Liver (tissue), 9 donors: ENCODE data around the gene HBZ. TPM values are rescaled to one million over a fixed set of nuclear protein-coding genes. Genes with fewer than 3 reads are reported as not detected.
"Not testable (repeated sequence)": the region's sequence is repeated elsewhere in the genome, so short reads cannot be mapped to it uniquely, and the experiment has no call there.

Experiments
- DNase-seq: peaks from one replicate; pipeline ENCODE4 v3.0.0-alpha.2; 2017; ENCODE audit warnings: low spot score
- H3K27ac ChIP-seq, 2 donors: one replicate each; pipeline ENCODE4 v1.7.0; 2013; ENCODE audit warnings: inconsistent platforms in 2 of 2, low read length in 2 of 2, control low read depth in 1 of 2, low read depth in 1 of 2, mild to moderate bottlenecking in 1 of 2
- H3K27me3 ChIP-seq, 4 donors: one replicate each; pipeline versions ENCODE4 v1.6.1 to v1.7.0; 2013; ENCODE audit warnings: low read length in 3 of 4, inconsistent platforms in 1 of 4, mild to moderate bottlenecking in 1 of 4, moderate library complexity in 1 of 4; ENCODE audit not compliant: control insufficient read depth in 4 of 4, insufficient read depth in 4 of 4
- H3K36me3 ChIP-seq, 4 donors: one replicate each; pipeline versions ENCODE4 v1.6.1 to v1.7.0; 2013; ENCODE audit warnings: low read length in 3 of 4, mild to moderate bottlenecking in 3 of 4, low read depth in 1 of 4, moderate library complexity in 1 of 4; ENCODE audit not compliant: control insufficient read depth in 4 of 4, insufficient read depth in 3 of 4
- H3K4me1 ChIP-seq, 4 donors: one replicate each; pipeline versions ENCODE4 v1.6.1 to v1.7.0; 2013; ENCODE audit warnings: low read length in 3 of 4, mild to moderate bottlenecking in 3 of 4, moderate library complexity in 1 of 4; ENCODE audit not compliant: control insufficient read depth in 4 of 4, insufficient read depth in 4 of 4
- H3K4me3 ChIP-seq, 3 donors: one replicate each; pipeline versions ENCODE4 v1.6.1 to v1.7.0; 2013; ENCODE audit warnings: low read length in 3 of 3, control low read depth in 1 of 3, low read depth in 1 of 3, mild to moderate bottlenecking in 1 of 3
- H3K9ac ChIP-seq, 2 donors: one replicate each; pipeline ENCODE4 v1.7.0; 2013; ENCODE audit warnings: low read length in 2 of 2, mild to moderate bottlenecking in 2 of 2, moderate library complexity in 2 of 2, control low read depth in 1 of 2, low read depth in 1 of 2
- H3K9me3 ChIP-seq, 4 donors: one replicate each; pipeline versions ENCODE4 v1.6.1 to v1.7.0; 2013; ENCODE audit warnings: low read length in 3 of 4; ENCODE audit not compliant: control insufficient read depth in 4 of 4
- EGR1 ChIP-seq, 2 donors: IDR thresholded peaks; 2 replicates each; pipeline ENCODE4 v1.6.1; 2016 to 2018; ENCODE audit warnings: antibody characterized with exemption in 2 of 2, low read depth in 2 of 2
- FOXA1 ChIP-seq: IDR thresholded peaks from 2 replicates; pipeline ENCODE4 v1.6.1; 2016; ENCODE audit warnings: antibody characterized with exemption
- FOXA2 ChIP-seq: IDR thresholded peaks from 2 replicates; pipeline ENCODE4 v1.6.1; 2016; ENCODE audit warnings: antibody characterized with exemption
- GABPA ChIP-seq, 2 donors: IDR thresholded peaks in 1 of 2; conservative IDR thresholded peaks in 1 of 2; 2 replicates each; pipeline ENCODE4 v1.6.1; 2016; ENCODE audit warnings: antibody characterized with exemption in 2 of 2, mild to moderate bottlenecking in 1 of 2, moderate library complexity in 1 of 2
- HNF4A ChIP-seq, 2 donors: conservative IDR thresholded peaks; 2 replicates each; pipeline ENCODE4 v1.6.1; 2016; ENCODE audit warnings: antibody characterized with exemption in 2 of 2, mild to moderate bottlenecking in 2 of 2
- NR2F2 ChIP-seq: IDR thresholded peaks from 2 replicates; pipeline ENCODE4 v1.6.1; 2016; ENCODE audit warnings: antibody characterized with exemption
- RAD21 ChIP-seq, 2 donors: IDR thresholded peaks; 2 replicates each; pipeline ENCODE4 v1.6.1; 2016; ENCODE audit warnings: antibody characterized with exemption in 2 of 2, mild to moderate bottlenecking in 2 of 2
- RXRA ChIP-seq, 2 donors: IDR thresholded peaks; 2 replicates each; pipeline ENCODE4 v1.6.1; 2017 to 2018; ENCODE audit warnings: antibody characterized with exemption in 2 of 2, mild to moderate bottlenecking in 1 of 2
- SP1 ChIP-seq: IDR thresholded peaks from 2 replicates; pipeline ENCODE4 v1.6.1; 2018; ENCODE audit warnings: antibody characterized with exemption, mild to moderate bottlenecking
- YY1 ChIP-seq: IDR thresholded peaks from 2 replicates; pipeline ENCODE4 v1.6.1; 2016; ENCODE audit warnings: antibody characterized with exemption, mild to moderate bottlenecking
- WGBS: extraction: QIAGEN DNeasy Blood & Tissue Kit; methylation state at CpG from one replicate; pipeline ENCODE4 v1.1.7; 2013; 5-methylcytosine and 5-hydroxymethylcytosine counted together
- polyA plus RNA-seq, 2 donors: library from polyadenylated mRNA; stranded (reverse) in 1 of 2; unstranded in 1 of 2; fragments of 200-250 nt in 1 of 2; fragments of >200 nt in 1 of 2; fragmentation: Nextera tagmentation in 1 of 2; extraction: Ambion mirVana in 1 of 2; gene quantifications; one replicate each; pipeline versions ENCODE4 v1.2.1 to v1.2.3, GENCODE V29; 2013 to 2015
- total RNA-seq, 2 donors: library from RNA; depleted of rRNA; stranded (reverse); fragments of >200 nt; gene quantifications; one replicate each; pipeline ENCODE4 v1.2.3, GENCODE V29; 2014
- TF ChIP-seq, protein P1 (sequence below): IDR thresholded peaks from 2 replicates; pipeline ENCODE4 v1.6.1; 2016; ENCODE audit warnings: antibody characterized with exemption
- TF ChIP-seq, protein P2 (sequence below): IDR thresholded peaks from 2 replicates; pipeline ENCODE4 v1.6.1; 2016; ENCODE audit warnings: antibody characterized with exemption
- TF ChIP-seq, protein P3 (sequence below): IDR thresholded peaks from 2 replicates; pipeline ENCODE4 v1.6.1; 2016; ENCODE audit warnings: antibody characterized with exemption
- donor health status: healthy.
- donor health status: healthy.
- donor health status: healthy.
- donor health status: healthy.
- donor health status: healthy.

The HBZ gene
- total and polyA plus RNA-seq, 4 donors = 55.8 TPM; not detected in 3

DNA sequence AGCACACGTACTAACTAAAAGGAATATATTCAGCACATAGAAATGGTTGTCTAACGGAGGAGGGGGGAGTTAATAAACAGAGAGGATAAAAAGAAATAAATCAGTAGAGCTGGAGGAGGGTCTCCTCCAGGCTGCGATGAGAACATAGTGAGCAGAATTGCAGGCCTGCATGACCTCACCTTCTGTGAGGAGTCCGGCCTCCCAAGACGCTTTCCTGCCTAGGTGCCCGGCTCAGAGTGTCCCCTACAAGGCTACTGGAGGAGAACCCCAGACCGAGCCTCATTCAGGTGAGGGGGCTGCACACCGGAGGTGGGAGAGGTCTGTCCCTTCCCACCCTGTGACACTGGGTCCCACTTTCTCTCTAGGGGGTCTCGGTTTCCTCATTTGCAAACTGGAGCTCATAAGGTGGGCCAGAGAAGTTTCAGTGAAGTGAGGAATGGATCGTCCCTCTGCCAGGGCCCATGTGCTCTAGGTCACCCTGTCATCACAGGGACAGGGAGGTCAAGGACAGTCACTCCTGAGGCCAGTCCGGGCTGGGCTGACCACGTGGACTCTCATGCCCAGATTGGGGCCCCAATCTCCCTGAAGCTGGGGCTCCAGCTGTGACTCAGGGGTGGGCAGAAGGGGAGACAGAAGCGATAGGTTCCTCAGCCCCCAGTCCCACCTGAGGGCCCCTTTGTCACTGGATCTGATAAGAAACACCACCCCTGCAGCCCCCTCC is 10.0 kb downstream of the HBZ start:
- Histone ChIP-seq H3K4me3 (no peak overlapping the region), H3K36me3 (no peaks in the 10 kb centered on the region), H3K4me1 (peaks cover 2 to 12% (median 10%) of the 10 kb centered on the region in 4 donors), H3K9ac (no peak overlapping the region), H3K9me3 (no peaks in the 10 kb centered on the region), H3K27ac (no peak overlapping the region), H3K27me3 (peaks cover 8 to 12% (median 9%) of the 10 kb centered on the region in 4 donors)
- TF ChIP-seq RAD21 (IDR thresholded peaks at IDR 0.05) = no peak
- no peak for DNase-seq
- 85% methylated on average over 13 of the region's 13 CpGs for WGBS

DNA sequence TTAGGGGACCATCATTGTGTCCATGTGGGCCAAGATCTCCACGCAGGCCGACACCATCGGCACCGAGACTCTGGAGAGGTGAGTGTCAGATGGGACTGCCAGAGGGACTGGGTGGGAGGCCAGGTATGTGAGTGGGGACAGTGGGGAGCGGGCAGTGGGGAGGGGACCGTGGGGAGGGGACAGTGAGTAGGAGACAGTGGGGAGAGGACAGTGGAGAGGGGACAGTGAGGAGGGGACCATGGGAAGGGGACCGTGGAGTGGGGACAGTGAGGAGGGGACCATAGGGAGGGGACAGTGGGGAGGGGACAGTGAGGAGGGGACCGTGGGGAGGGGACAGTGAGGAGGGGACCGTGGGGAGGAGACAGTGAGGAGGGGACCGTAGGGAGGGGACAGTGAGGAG is 10.7 kb downstream of the HBZ start:
- not testable (repeated sequence) for H3K36me3 ChIP-seq

DNA sequence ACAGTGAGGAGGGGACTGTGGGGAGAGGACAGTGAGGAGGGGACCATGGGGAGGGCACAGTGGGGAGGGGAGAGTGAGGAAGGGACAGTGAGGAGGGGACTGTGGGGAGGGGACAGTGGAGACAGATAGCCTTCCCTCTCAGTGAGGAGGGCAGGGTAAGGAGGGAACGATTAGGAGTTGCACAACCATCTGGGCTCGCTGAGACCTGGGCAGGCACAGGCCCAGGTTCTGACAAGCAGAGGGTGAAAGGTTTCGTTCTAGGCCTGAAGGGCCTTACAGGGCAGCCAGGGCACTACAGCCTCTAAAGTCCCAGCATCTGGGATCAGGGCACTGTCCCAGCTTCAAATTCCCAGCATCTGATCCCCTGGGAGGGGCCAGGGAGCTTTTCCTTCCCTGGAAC is 11.3 kb downstream of the HBZ start:
- DNase-seq, H3K9ac ChIP-seq, H3K36me3 ChIP-seq, H3K27ac ChIP-seq, H3K9me3 ChIP-seq, H3K4me3 ChIP-seq: not testable (repeated sequence)
- WGBS = 16% methylated on average over 2 of the region's 3 CpGs
- H3K4me1 ChIP-seq = peaks cover 2 to 12% (median 10%) of the 10 kb centered on the region in 4 donors
- H3K27me3 ChIP-seq = peaks cover 8 to 12% (median 10%) of the 10 kb centered on the region in 4 donors

More for the DNA sequence above, 10.7 kb downstream of the HBZ start:
- H3K9ac ChIP-seq, H3K9me3 ChIP-seq, H3K27ac ChIP-seq, DNase-seq, H3K4me3 ChIP-seq: not testable (repeated sequence)
- peaks cover 2 to 12% (median 10%) of the 10 kb centered on the region in 4 donors for H3K4me1 ChIP-seq
- 88% methylated on average over 10 of the region's 10 CpGs for WGBS
- peaks cover 8 to 12% (median 9%) of the 10 kb centered on the region in 4 donors for H3K27me3 ChIP-seq

DNA sequence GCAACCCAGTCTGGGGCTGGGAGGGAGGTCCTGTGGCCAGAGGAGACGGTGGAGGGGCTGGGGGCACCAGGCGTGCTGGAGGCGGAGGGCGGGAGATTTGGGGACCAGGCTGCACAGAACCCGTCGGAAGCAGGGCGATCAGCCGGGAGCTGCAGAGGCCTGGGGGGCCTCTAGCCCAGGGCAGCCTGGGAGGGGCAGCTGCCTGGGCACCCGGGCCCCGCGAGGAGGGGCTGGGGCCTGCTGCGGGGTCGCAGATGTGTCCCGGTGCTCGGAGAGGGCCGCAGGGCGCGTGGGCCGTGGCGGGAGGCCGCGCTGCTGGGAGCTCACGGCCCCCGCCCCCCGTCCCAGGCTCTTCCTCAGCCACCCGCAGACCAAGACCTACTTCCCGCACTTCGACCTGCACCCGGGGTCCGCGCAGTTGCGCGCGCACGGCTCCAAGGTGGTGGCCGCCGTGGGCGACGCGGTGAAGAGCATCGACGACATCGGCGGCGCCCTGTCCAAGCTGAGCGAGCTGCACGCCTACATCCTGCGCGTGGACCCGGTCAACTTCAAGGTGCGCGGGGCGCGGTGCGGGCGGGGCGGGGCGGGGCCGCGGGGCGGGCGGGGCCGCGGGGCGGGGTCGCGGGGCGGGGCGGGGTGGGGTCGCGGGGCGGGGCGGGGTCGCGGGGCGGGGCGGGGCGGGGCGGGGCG is 11.8 kb downstream of the HBZ start:
- 4% methylated on average over 28 of the region's 80 CpGs for WGBS

DNA sequence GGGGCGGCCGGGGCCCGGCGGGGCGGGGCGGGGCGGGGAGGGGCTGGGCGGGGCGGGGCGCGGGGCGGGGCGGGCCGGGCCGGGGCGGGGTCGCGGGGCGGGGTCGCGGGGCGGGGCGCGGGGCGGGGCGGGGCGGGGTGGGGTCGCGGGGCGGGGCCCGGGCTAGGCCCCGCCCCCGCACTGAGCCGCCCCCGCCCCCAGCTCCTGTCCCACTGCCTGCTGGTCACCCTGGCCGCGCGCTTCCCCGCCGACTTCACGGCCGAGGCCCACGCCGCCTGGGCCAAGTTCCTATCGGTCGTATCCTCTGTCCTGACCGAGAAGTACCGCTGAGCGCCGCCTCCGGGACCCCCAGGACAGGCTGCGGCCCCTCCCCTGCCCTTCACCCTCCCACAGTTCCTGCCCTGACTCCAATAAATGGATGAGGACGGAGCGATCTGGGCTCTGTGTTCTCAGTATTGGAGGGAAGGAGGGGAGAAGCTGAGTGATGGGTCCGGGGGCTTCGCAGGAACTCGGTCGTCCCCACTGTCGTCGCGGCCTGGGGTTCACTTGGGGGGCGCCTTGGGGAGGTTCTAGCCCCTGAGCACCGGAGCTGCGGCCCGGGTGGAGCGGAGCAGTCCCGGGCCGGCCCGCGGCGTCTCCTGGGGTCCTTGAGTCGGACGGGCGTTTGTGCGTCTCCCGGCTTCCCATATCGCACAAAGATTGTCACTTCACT is 12.5 kb downstream of the HBZ start:
- WGBS = 6% methylated on average over 59 of the region's 77 CpGs
- Histone ChIP-seq H3K9me3 (no peaks in the 10 kb centered on the region), H3K4me3 (peak overlapping the region in 1 of 3 donors; percentile 0), H3K27ac (no peak overlapping the region), H3K36me3 (no peaks in the 10 kb centered on the region), H3K4me1 (peaks cover 2 to 12% (median 10%) of the 10 kb centered on the region in 4 donors), H3K27me3 (peaks cover 7 to 17% (median 10%) of the 10 kb centered on the region in 4 donors), H3K9ac (no peak overlapping the region)
- TF ChIP-seq HNF4A (conservative IDR thresholded peaks at IDR 0.05) (no peak), NR2F2 (no peak), RXRA (IDR thresholded peaks at IDR 0.05) (no peak), FOXA2 (no peak), SP1 (no peak), YY1 (no peak), EGR1 (IDR thresholded peaks at IDR 0.05; ENCODE audit: low read depth in 2 of 2) (no peak), GABPA (IDR thresholded peaks at IDR 0.05 in 1 of 2, conservative IDR thresholded peaks at IDR 0.05 in 1 of 2) (no peak), RAD21 (IDR thresholded peaks at IDR 0.05) (no peak), FOXA1 (no peak)
- TF ChIP-seq, protein P1, sequence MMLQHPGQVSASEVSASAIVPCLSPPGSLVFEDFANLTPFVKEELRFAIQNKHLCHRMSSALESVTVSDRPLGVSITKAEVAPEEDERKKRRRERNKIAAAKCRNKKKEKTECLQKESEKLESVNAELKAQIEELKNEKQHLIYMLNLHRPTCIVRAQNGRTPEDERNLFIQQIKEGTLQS = no peak
- TF ChIP-seq, protein P2, sequence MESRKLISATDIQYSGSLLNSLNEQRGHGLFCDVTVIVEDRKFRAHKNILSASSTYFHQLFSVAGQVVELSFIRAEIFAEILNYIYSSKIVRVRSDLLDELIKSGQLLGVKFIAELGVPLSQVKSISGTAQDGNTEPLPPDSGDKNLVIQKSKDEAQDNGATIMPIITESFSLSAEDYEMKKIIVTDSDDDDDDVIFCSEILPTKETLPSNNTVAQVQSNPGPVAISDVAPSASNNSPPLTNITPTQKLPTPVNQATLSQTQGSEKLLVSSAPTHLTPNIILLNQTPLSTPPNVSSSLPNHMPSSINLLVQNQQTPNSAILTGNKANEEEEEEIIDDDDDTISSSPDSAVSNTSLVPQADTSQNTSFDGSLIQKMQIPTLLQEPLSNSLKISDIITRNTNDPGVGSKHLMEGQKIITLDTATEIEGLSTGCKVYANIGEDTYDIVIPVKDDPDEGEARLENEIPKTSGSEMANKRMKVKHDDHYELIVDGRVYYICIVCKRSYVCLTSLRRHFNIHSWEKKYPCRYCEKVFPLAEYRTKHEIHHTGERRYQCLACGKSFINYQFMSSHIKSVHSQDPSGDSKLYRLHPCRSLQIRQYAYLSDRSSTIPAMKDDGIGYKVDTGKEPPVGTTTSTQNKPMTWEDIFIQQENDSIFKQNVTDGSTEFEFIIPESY = no peak
- TF ChIP-seq, protein P3, sequence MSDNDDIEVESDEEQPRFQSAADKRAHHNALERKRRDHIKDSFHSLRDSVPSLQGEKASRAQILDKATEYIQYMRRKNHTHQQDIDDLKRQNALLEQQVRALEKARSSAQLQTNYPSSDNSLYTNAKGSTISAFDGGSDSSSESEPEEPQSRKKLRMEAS = no peak
- DNase-seq = no peak

More for the DNA sequence above, 11.8 kb downstream of the HBZ start:
- not testable (repeated sequence) for H3K4me3 ChIP-seq, DNase-seq, H3K27ac ChIP-seq, H3K9me3 ChIP-seq, H3K9ac ChIP-seq, H3K36me3 ChIP-seq
- peaks cover 2 to 12% (median 10%) of the 10 kb centered on the region in 4 donors for H3K4me1 ChIP-seq
- peaks cover 7 to 17% (median 10%) of the 10 kb centered on the region in 4 donors for H3K27me3 ChIP-seq
